HAP-1 (cell line): ENCODE measurements around the gene PC.
"Not testable (repeated sequence)": the region's sequence is repeated elsewhere in the genome, so short reads cannot be mapped to it uniquely, and the experiment has no call there.

Experiments used
- DNase-seq, 2 experiments: peaks; one replicate each; pipeline ENCODE4 v3.0.0-alpha.2; 2016 to 2020; ENCODE audit warnings: low spot score in 2 of 2
- H3K27me3 ChIP-seq: fragments of 250-450 bp; sonication (Bioruptor Pico); 2 replicates; pipeline ENCODE4 v1.5.1; 2020; ENCODE audit warnings: low read depth, mild to moderate bottlenecking, moderate library complexity
- H3K36me3 ChIP-seq: fragments of 250-450 bp; sonication (Bioruptor Pico); replicated peaks from 2 replicates; pipeline ENCODE4 v1.5.1; 2020; ENCODE audit warnings: mild to moderate bottlenecking
- H3K4me1 ChIP-seq: fragments of 250-450 bp; sonication (Bioruptor Pico); 2 replicates; pipeline ENCODE4 v1.5.1; 2020; ENCODE audit warnings: mild to moderate bottlenecking
- H3K4me3 ChIP-seq: fragments of 250-450 bp; sonication (Bioruptor Pico); 2 replicates; pipeline ENCODE4 v1.5.1; 2020; ENCODE audit warnings: mild to moderate bottlenecking, moderate library complexity
- H3K9me3 ChIP-seq: fragments of 250-450 bp; sonication (Bioruptor Pico); 2 replicates; pipeline ENCODE4 v1.5.1; 2020; ENCODE audit warnings: mild to moderate bottlenecking, moderate library complexity
- in situ Hi-C: fragments of 300-500 bp; cut with MboI; formaldehyde crosslinking; loops from 3 replicates; pipeline ENCODE4 v1.14.3; 2020; ENCODE audit warnings: low sequenced_read_pairs, inconsistent platforms, mixed read lengths

Gene PC

GRCh38 chr11:66840317-66841091, 117.7 kb downstream of the PC start:
- Histone ChIP-seq H3K9me3 (no peaks in the 10 kb centered on the region), H3K27me3 (no peaks in the 10 kb centered on the region), H3K36me3 (peaks cover 26% of the 10 kb centered on the region), H3K4me1 (peaks cover 15% of the 10 kb centered on the region), H3K4me3 (no peak overlapping the region)
- in situ Hi-C loops, result loop anchor here (5.0 kb wide), 1 partner anchor 148 kb away; no protein-coding TSS in a partner anchor
- DNase-seq, result no peak

- in situ Hi-C loops, result no loop called here
These were observed 122.3 kb downstream of the PC start for GRCh38 chr11:66835768-66836405.

GRCh38 chr11:66834943-66835342, 123.2 kb downstream of the PC start:
- Histone ChIP-seq H3K27me3 (no peaks in the 10 kb centered on the region), H3K4me1 (no peaks in the 10 kb centered on the region), H3K4me3 (no peak overlapping the region), H3K9me3 (no peaks in the 10 kb centered on the region), H3K36me3 (no peaks in the 10 kb centered on the region; the same call in 1 of the 2 replicates)
- DNase-seq, result no peak
- in situ Hi-C loops, result loop anchor here (5.0 kb wide), 1 partner anchor 428 kb away; no protein-coding TSS in a partner anchor

More at GRCh38 chr11:66835768-66836405, 122.3 kb downstream of the PC start:
- DNase-seq, result no peak
- H3K36me3 ChIP-seq, result peaks cover 4% of the 10 kb centered on the region
- no peaks in the 10 kb centered on the region for H3K27me3 ChIP-seq
- H3K4me1 ChIP-seq, result no peaks in the 10 kb centered on the region
- no peak overlapping the region for H3K4me3 ChIP-seq
- H3K9me3 ChIP-seq, result no peaks in the 10 kb centered on the region

- H3K27me3 ChIP-seq, result no peaks in the 10 kb centered on the region
- no peaks in the 10 kb centered on the region for H3K9me3 ChIP-seq
- no peaks in the 10 kb centered on the region; the same call in 1 of the 2 replicates for H3K36me3 ChIP-seq
- H3K4me3 ChIP-seq, result no peak overlapping the region
- H3K4me1 ChIP-seq, result no peaks in the 10 kb centered on the region
- no peak for DNase-seq
- in situ Hi-C loops, result loop anchor here (5.0 kb wide), 1 partner anchor 427 kb away; no protein-coding TSS in a partner anchor
These were observed 123.7 kb downstream of the PC start for GRCh38 chr11:66834539-66834845.

GRCh38 chr11:66824573-66824972, 133.6 kb downstream of the PC start:
- H3K9me3 ChIP-seq, H3K36me3 ChIP-seq, DNase-seq, H3K27me3 ChIP-seq, H3K4me3 ChIP-seq: not testable (repeated sequence)
- peaks cover 10% of the 10 kb centered on the region for H3K4me1 ChIP-seq
- in situ Hi-C loops, result loop anchor here (10.0 kb wide), 1 partner anchor 110 kb away; no protein-coding TSS in a partner anchor

- H3K27me3 ChIP-seq, result no peaks in the 10 kb centered on the region
- H3K4me3 ChIP-seq, result no peak overlapping the region
- DNase-seq, result no peak
- in situ Hi-C loops, result loop anchor here (10.0 kb wide), 1 partner anchor 109 kb away; no protein-coding TSS in a partner anchor
- H3K4me1 ChIP-seq, result peaks cover 10% of the 10 kb centered on the region
- no peaks in the 10 kb centered on the region for H3K9me3 ChIP-seq
- H3K36me3 ChIP-seq, result no peaks in the 10 kb centered on the region
These were observed 134.5 kb downstream of the PC start for GRCh38 chr11:66823700-66824099.

- no peaks in the 10 kb centered on the region for H3K27me3 ChIP-seq
These were observed 137.3 kb downstream of the PC start for GRCh38 chr11:66820901-66821300.

GRCh38 chr11:66820381-66820780, 137.8 kb downstream of the PC start:
- peak in 1 of 2 experiments; percentile 53 for DNase-seq
- Histone ChIP-seq H3K4me1 (peaks cover 10% of the 10 kb centered on the region), H3K36me3 (no peaks in the 10 kb centered on the region; the same call in 1 of the 2 replicates), H3K27me3 (no peaks in the 10 kb centered on the region), H3K4me3 (no peak overlapping the region), H3K9me3 (no peaks in the 10 kb centered on the region)
- in situ Hi-C loops, result loop anchor here (10.0 kb wide), 1 partner anchor 106 kb away; no protein-coding TSS in a partner anchor

More at GRCh38 chr11:66820901-66821300, 137.3 kb downstream of the PC start:
- no peaks in the 10 kb centered on the region for H3K9me3 ChIP-seq
- H3K36me3 ChIP-seq, result no peaks in the 10 kb centered on the region
- no peak overlapping the region for H3K4me3 ChIP-seq
- in situ Hi-C loops, result loop anchor here (10.0 kb wide), 1 partner anchor 106 kb away; no protein-coding TSS in a partner anchor
- DNase-seq, result no peak
- peaks cover 10% of the 10 kb centered on the region for H3K4me1 ChIP-seq

- DNase-seq, result no peak
- Histone ChIP-seq H3K27me3 (no peaks in the 10 kb centered on the region), H3K4me1 (peaks cover 10% of the 10 kb centered on the region), H3K4me3 (no peak overlapping the region), H3K9me3 (no peaks in the 10 kb centered on the region), H3K36me3 (no peaks in the 10 kb centered on the region; the same call in 1 of the 2 replicates)
- in situ Hi-C loops, result no loop called here
These were observed 139.8 kb downstream of the PC start for GRCh38 chr11:66818231-66818955.

- Histone ChIP-seq H3K4me1 (peaks cover 23% of the 10 kb centered on the region), H3K36me3 (no peaks in the 10 kb centered on the region; the same call in 1 of the 2 replicates), H3K9me3 (no peaks in the 10 kb centered on the region), H3K27me3 (no peaks in the 10 kb centered on the region), H3K4me3 (no peak overlapping the region)
- in situ Hi-C loops, result no loop called here
- DNase-seq, result no peak
These were observed 142.5 kb downstream of the PC start for GRCh38 chr11:66815646-66816045.

- in situ Hi-C loops, result no loop called here
- no peak for DNase-seq
- H3K4me3 ChIP-seq, result no peak overlapping the region
- H3K27me3 ChIP-seq, result no peaks in the 10 kb centered on the region
- H3K4me1 ChIP-seq, result peaks cover 20% of the 10 kb centered on the region
- H3K9me3 ChIP-seq, result no peaks in the 10 kb centered on the region
- H3K36me3 ChIP-seq, result no peaks in the 10 kb centered on the region; the same call in 1 of the 2 replicates
These were observed 143.5 kb downstream of the PC start for GRCh38 chr11:66814678-66815077.

GRCh38 chr11:66810576-66811185, 147.5 kb downstream of the PC start:
- peaks cover 20% of the 10 kb centered on the region for H3K4me1 ChIP-seq
- no peaks in the 10 kb centered on the region for H3K9me3 ChIP-seq
- in situ Hi-C loops, result no loop called here
- no peak overlapping the region for H3K4me3 ChIP-seq
- peaks cover 4% of the 10 kb centered on the region; the same call in 1 of the 2 replicates for H3K36me3 ChIP-seq
- H3K27me3 ChIP-seq, result no peaks in the 10 kb centered on the region
- DNase-seq, result no peak

- H3K27me3 ChIP-seq, result no peaks in the 10 kb centered on the region
- in situ Hi-C loops, result no loop called here
- peaks cover 4% of the 10 kb centered on the region; the same call in 1 of the 2 replicates for H3K36me3 ChIP-seq
These were observed 148.6 kb downstream of the PC start for GRCh38 chr11:66809592-66809991.

More at GRCh38 chr11:66809592-66809991, 148.6 kb downstream of the PC start:
- Histone ChIP-seq H3K9me3 (no peaks in the 10 kb centered on the region), H3K4me3 (no peak overlapping the region), H3K4me1 (peaks cover 20% of the 10 kb centered on the region)
- no peak for DNase-seq
